C4-2B (cell line): Measurements from ENCODE around the gene SEPTIN8.

Source experiments
- H3K27ac ChIP-seq: fragments of 450-650 bp; 2 replicates; pipeline ENCODE4 v1.5.1; 2017
- ZFX ChIP-seq: fragments of 450-650 bp; IDR thresholded peaks from 2 replicates; pipeline ENCODE4 v1.6.1; 2017
- TF ChIP-seq, protein P1 (sequence below): fragments of 450-650 bp; conservative IDR thresholded peaks from 2 replicates; pipeline ENCODE4 v1.5.1; 2017; ENCODE audit warnings: mild to moderate bottlenecking

Gene SEPTIN8, protein sequence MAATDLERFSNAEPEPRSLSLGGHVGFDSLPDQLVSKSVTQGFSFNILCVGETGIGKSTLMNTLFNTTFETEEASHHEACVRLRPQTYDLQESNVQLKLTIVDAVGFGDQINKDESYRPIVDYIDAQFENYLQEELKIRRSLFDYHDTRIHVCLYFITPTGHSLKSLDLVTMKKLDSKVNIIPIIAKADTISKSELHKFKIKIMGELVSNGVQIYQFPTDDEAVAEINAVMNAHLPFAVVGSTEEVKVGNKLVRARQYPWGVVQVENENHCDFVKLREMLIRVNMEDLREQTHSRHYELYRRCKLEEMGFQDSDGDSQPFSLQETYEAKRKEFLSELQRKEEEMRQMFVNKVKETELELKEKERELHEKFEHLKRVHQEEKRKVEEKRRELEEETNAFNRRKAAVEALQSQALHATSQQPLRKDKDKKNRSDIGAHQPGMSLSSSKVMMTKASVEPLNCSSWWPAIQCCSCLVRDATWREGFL

DNA sequence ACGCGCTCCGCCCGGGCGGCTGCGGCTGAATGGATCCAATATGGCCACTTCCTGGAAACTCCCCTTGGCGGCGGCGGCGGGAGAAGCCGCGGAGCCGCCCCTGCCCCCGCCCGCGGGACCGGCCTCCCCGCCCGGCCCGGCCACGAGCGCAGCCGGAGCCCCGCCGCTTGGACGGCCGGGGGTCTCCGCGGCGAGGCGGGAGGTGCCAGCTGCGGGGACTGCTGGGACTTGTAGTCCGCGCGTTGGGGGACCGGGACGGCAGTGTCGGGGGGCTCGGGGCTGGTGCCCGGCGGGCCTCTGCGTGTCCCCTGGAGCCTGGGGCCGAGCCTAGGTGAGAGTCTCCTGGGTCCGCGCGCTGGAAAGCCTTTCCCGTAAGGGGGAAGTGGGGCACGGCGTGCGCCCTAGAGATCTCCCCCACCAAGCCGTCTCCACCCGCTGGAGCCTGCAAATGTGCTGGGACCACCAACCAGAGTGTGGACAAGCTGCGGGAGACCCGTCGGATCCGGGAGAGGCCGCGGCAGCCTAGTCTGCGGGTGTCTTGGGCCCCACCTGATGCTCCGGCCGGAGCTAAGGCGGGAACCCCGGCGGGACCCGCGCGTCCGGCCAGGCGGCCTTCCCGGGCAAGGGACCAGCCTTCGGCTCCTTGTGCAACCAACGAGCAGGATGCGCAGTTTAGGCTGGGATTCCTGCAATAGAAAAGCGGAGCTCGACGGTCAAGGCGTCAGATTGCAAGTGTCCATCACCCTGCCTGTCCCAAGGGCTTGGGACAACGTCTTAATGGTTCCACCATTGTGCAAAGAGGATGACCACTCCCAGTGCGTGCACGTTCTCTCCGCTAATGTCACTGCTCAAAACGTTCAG is at the start of gene SEPTIN8:
Gene SEPTIN8 (minus strand): TSS at position 31 of the 861 bp plus-strand sequence. CDS start 102 bp downstream, outside the sequence.
- H3K27ac ChIP-seq: peak within 1 kb of the TSS; percentile 67
- TF ChIP-seq, protein P1, sequence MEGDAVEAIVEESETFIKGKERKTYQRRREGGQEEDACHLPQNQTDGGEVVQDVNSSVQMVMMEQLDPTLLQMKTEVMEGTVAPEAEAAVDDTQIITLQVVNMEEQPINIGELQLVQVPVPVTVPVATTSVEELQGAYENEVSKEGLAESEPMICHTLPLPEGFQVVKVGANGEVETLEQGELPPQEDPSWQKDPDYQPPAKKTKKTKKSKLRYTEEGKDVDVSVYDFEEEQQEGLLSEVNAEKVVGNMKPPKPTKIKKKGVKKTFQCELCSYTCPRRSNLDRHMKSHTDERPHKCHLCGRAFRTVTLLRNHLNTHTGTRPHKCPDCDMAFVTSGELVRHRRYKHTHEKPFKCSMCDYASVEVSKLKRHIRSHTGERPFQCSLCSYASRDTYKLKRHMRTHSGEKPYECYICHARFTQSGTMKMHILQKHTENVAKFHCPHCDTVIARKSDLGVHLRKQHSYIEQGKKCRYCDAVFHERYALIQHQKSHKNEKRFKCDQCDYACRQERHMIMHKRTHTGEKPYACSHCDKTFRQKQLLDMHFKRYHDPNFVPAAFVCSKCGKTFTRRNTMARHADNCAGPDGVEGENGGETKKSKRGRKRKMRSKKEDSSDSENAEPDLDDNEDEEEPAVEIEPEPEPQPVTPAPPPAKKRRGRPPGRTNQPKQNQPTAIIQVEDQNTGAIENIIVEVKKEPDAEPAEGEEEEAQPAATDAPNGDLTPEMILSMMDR: no peak
- peak; percentile 34; the same call in 1 of the 2 replicates for TF ChIP-seq ZFX

DNA sequence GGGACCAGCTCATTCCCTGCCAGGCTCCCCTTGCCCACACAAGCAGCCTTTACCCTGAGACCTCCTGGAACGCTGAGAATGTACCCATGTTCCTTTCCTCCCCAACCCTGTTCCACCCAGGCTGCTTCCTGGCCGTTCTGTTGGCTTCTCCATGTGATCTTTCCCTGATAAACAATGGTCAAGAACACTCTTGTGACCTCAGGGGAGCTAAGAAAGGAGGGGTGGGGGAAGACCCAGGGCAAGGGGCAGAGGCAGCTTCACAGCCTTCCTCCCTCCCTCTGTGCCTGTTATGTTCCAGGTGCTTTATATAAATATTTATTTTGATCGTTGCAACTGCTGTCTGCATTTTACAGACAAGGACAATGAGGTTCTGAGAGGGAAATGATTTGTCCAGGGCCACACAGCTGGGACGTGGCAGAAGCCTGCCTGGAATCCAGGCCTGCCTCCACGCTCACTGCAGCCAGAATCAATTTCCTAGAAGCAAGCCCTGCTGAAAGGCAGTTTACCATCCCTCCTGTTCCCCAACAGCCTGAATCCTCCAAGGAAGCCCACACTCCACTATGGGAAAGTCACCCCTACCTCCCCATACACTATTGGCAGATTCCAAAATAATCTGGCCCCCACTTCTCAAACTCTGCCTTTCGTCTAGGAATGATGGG is 49.5 kb upstream of the SEPTIN8 start:
- TF ChIP-seq, protein P1: no peak
- TF ChIP-seq ZFX: no peak
- peak overlapping the region; percentile 1; the same call in 1 of the 2 replicates for H3K27ac ChIP-seq

DNA sequence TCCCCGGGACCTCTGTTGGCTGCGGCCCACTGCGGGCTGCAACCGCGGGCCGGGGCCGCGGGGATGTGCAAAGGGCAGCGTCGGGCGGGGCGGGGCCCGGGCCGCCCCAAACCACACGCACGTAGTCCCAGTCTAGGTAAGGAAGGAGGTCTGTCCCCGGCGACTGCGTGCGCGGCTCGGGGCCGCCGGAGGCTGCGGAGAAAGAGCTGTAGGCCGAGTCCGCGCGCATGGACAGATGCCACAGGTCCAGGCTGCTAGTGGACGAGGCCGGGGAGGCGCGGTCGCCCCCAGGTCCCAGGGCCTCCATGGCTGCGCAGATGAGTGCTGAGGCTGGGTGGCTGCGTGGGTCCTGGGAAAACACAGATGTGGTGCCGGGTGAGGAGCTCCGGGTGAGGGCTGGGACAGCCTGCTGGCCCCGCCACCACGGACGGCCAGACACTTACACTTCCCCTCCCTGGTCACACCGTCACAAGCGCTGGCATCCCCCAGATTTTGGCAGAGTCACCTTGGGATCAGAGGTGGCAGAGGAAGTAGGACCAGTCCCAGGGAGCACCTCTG is 48.9 kb upstream of the SEPTIN8 start:
- H3K27ac ChIP-seq: peak overlapping the region; percentile 1; the same call in 1 of the 2 replicates
- TF ChIP-seq, protein P1: no peak
- TF ChIP-seq ZFX: no peak

DNA sequence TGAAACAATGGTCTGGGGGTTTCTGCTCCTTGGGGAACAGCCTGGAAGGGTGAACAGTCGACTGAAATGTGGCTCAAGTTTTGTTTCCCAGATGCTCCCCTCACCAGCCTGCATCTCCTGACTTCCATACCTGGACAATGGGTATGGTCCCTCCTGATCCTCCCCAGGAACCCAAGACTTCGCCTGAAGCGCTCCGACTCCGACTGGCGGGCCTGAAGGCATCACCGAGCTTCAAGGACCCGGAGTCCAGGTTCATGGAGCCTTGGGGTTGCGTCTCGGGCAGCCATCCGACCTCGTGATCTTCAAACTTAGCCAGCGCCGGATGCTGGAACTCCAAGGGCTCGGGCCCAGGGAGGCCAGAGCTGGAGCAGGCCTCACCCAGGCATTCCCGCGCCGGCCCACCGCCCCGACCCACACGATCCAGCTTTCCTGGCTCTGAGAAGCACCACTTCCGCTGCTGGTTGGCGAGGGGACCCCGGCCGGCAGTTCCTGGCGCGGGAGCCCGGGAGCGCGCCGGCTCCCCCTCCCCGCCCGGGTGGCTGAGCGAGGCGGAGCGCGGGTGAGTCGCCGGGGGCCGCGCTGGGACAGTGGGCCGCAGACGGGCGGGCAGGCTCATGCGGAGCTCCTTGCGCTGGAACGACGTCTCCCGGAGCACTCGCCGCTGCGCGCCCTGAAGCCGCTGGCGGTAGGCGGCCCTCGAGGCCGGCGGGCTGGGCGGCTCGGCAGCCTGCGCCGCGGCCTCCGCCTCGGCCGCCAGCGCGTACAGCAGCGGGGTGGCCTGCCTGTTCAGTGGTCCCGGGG is 48.2 kb upstream of the SEPTIN8 start:
- no peak overlapping the region for H3K27ac ChIP-seq

DNA sequence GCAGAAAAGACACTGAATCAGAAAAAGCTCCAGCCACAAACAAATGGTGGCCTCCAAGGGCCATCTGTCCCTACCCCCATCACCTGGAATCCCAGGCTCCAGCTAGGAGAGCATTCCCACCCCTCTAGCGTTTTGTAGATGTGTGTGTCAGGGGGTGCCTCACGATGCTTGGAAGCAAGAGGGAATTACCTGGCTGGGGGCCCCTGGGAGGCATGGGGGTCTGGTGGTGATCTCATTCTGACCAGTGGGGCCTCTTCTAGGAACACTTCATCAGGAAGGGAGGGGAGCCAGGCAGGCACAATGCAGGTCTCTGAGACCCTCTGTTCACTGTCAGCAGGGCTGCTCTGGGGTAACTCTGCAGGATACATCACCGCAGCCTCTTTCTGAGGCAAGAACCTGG is 47.4 kb upstream of the SEPTIN8 start:
- H3K27ac ChIP-seq: no peak overlapping the region
- TF ChIP-seq, protein P1: no peak
- no peak for TF ChIP-seq ZFX

More for the DNA sequence above, 48.2 kb upstream of the SEPTIN8 start:
- TF ChIP-seq ZFX: no peak
- TF ChIP-seq, protein P1: no peak

DNA sequence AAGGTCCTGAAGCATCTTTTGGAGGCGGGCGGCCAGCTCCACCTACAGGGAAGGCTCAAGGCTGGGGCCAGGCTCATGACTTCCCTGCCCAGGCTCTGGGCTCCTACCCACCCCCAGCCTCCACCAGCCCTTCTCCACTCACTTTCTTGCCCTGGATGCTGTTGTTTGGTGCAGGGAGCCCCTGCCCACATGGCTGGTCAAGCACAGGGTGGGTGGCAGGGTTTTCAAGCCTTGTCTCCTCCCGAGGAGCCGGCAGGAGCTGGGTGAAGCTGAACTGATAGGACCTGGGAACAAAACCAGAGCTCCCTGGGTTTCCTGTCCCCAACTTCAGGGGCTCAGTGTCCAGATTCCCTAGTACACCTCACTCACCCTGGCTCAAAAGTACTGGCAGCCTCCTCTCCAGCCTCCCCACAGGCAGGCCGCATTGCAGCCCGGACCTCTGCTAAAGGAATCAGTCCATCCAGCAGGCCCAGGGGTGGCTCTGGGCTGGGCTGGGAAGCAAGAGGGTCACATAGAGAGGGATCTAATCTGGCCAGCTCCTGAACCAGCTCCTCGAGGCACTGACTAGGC is 46.5 kb upstream of the SEPTIN8 start:
- TF ChIP-seq, protein P1: no peak
- no peak for TF ChIP-seq ZFX
- no peak overlapping the region for H3K27ac ChIP-seq
